ENCODE measurements around the gene RPS21. TPM values are rescaled to one million over a fixed set of nuclear protein-coding genes. Genes with fewer than 3 reads are reported as not detected.
A peak's percentile ranks its signal among the peaks of the same experiment; 100 is the strongest.
"Not testable (repeated sequence)": the region's sequence is repeated elsewhere in the genome, so short reads cannot be mapped to it uniquely, and the experiment has no call there.

The RPS21 gene
- total RNA-seq, 4 donors from 2014 or later, result 1,151 to 14,756 (median 1,928) TPM

DNA sequence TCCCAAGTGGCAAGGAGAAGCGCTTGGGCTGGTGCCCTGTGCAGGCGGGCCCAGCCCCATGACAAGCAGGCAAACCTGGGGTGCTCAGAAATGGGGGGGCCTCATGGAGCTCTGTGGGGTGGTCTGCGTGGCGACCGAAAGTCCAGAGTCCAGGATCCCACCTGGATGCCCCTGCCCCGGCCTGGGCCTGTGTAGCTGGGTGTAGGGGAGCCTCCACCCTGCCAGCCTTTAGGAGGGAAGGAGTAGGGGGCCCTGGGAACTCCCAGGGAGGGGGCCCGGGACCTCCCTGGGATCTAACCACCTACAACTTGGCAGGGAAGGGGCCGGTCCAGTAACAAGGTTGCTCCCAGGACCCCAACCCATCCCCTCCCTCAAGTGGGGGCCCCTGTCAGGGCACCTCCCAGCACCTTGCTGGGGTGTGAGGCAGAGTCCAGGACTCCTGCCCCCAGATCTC lies 15.3 kb upstream of the RPS21 start:
- Histone ChIP-seq H3K27ac (peak overlapping the region in 1 of 2 donors; percentile 63), H3K4me1 (peaks cover 5 to 36% of the 10 kb centered on the region in 2 donors), H3K27me3 (no peaks in the 10 kb centered on the region), H3K36me3 (no peaks in the 10 kb centered on the region), H3K9me3 (no peaks in the 10 kb centered on the region), H3K4me3 (no peak overlapping the region)
- no peak for DNase-seq
- intact Hi-C loops (cut with DNase I; ENCODE audit: low total_unique reads), result no loop called here
- no peak for TF ChIP-seq CTCF (IDR thresholded peaks at IDR 0.05)
- no peak for TF ChIP-seq POLR2A (IDR thresholded peaks at IDR 0.05)

DNA sequence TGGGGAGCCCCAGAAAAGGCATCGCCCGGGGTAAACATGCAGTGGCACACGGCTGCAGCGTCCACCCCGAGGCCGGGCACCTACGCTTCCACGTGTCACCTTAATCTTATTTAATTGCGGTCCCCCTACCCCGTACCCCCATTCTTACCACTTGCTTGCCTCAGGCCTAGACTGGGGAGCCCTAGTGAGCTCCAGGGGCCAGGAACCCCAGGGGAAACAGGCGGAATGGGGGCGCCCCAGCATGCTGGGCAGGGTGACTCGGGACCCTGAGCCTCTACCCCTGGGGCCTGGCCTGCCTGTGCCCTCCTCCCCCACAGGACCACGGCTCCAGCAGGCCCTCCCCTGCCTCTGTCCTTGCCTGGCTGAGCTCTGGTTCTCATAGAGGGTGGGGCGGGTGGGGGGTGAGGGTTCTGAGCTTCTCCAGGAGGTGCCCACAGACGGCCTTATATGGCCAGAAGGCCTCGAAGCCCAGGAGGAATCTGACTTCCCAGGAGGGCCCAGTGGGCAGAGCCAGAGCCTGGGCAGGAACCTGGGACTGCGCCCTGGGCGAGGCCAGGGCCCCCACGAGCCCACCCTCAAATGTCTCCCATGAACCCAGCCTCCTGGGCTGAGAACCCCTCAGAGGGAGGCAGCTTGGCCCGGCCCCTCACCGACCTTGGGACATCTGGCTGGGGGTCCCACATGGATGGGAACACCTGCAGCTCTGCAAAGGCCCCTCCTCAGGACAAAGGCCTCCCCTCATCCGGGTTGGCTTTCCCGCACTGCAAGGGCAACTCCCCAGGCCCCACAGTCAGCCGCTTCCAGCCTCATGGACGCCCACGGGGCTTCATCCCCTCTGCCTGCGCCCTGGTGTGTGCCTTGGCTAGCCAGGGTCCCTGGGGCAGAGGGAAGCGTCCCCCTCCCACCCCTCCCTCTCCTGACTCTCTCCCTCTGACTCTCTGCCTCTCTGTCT lies 14.6 kb upstream of the RPS21 start:
- Histone ChIP-seq H3K36me3 (no peaks in the 10 kb centered on the region), H3K27me3 (no peaks in the 10 kb centered on the region), H3K4me1 (peaks cover 5 to 39% of the 10 kb centered on the region in 2 donors), H3K9me3 (no peaks in the 10 kb centered on the region), H3K4me3 (no peak overlapping the region), H3K27ac (peak overlapping the region; percentile 44 to 63)
- DNase-seq, result no peak
- intact Hi-C loops (cut with DNase I; ENCODE audit: low total_unique reads), result no loop called here
- TF ChIP-seq POLR2A (IDR thresholded peaks at IDR 0.05) (no peak), CTCF (IDR thresholded peaks at IDR 0.05) (no peak)

GRCh38 chr20:62373631-62374179 lies 13.2 kb upstream of the RPS21 start:
- H3K9me3 ChIP-seq; H3K4me3 ChIP-seq; DNase-seq; H3K27ac ChIP-seq; H3K27me3 ChIP-seq; H3K36me3 ChIP-seq; intact Hi-C loops (cut with DNase I; ENCODE audit: low total_unique reads): not testable (repeated sequence)
- peaks cover 0 to 25% of the 10 kb centered on the region in 2 donors for H3K4me1 ChIP-seq

DNA sequence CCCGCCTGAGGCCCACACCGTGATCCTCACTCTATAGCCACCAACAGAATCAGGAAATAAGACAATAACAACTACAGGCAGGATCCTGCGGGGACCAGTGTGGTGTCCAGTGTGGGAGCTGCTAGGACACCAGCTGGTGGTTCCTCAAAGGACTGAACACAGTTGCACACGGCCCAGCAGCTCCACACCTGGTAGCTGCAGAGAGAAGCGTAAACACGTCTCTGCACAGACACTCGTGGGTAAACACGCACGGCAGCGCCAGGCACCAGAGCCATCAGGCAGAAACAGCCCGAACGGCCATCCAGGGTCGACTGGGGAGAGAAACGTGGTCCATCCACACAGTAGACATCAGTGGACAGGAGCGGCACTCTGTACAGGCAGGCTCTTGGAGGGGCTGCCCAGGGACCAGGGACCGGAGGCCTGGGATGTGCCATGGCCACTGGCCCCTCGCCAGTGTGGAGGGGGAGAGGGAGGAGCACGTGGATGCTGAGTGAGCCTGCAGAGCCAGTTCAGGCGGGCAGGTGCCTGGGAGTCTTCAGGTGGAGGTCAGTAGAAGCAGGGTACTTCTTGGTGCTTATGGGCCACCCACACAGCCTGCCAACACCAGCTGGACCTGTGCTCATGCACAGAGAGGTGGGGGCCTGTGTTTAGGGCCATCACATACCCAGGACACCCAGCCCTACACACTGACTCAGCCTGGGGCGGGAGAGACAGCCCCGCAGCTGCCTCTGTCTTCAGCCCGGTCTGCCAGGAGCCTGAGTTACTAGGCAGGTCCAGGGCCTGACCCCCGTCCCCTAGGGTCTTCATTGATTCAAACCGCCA lies 12.4 kb upstream of the RPS21 start:
- Histone ChIP-seq H3K27ac (no peak overlapping the region), H3K36me3 (no peaks in the 10 kb centered on the region), H3K4me1 (peaks cover 0 to 20% of the 10 kb centered on the region in 2 donors), H3K27me3 (no peaks in the 10 kb centered on the region), H3K9me3 (no peaks in the 10 kb centered on the region), H3K4me3 (no peak overlapping the region)
- no peak for DNase-seq
- intact Hi-C loops (cut with DNase I; ENCODE audit: low total_unique reads), result loop anchor here (5.0 kb wide), 1 partner anchor 72 kb away; the partner anchor contains the start of gene ADRM1
- TF ChIP-seq POLR2A (IDR thresholded peaks at IDR 0.05) (no peak), CTCF (IDR thresholded peaks at IDR 0.05) (no peak)
